ENCODE measurements around the gene ANKDD1A. TPM values are rescaled to one million over a fixed set of nuclear protein-coding genes. Genes with fewer than 3 reads are reported as not detected.

Gene ANKDD1A
- total RNA-seq, 4 donors from 2014 or later: 4.6 to 15.6 (median 8.5) TPM

- 83 to 94% methylated on average over 2 to 3 of the region's 3 CpGs for WGBS, 2 donors (ENCODE audit: low coverage in 1 of 2)
These were observed 42.7 kb downstream of the ANKDD1A start for GRCh38 chr15:64954395-64954794.

DNA sequence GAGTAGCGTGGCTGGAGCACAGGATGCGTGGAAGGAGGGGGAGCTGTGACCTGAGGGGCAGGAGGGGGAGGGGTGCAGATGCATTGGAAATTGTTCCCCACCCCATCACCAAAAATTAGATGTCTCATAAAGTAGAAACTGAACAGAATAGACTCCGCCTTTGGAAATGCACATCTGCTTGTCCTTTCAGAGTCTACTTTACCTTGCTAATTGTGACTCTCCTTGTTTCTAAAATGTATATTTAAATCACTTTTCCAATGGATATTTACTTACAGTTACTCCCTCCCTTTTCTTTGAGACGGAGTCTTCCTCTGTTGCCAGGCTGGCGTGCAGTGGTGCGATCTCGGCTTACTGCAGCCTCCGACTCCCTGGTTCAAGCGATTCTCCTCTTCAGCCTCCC, 47.4 kb downstream of the ANKDD1A start:
- no peaks in the 10 kb centered on the region for H3K4me1 ChIP-seq
- WGBS, 2 donors (ENCODE audit: low coverage in 1 of 2): 92 to 96% methylated on average over 7 to 9 of the region's 9 CpGs
- H3K4me3 ChIP-seq: no peak overlapping the region
- ATAC-seq: no peak
- H3K9me3 ChIP-seq: no peaks in the 10 kb centered on the region
- no peak overlapping the region for H3K27ac ChIP-seq
- no peak for TF ChIP-seq POLR2A (IDR thresholded peaks at IDR 0.05)
- TF ChIP-seq POLR2AphosphoS5 (IDR thresholded peaks at IDR 0.05): no peak
- TF ChIP-seq CTCF (IDR thresholded peaks at IDR 0.05): no peak
- TF ChIP-seq EP300 (IDR thresholded peaks at IDR 0.05): no peak
- no peaks in the 10 kb centered on the region for H3K27me3 ChIP-seq
- H3K36me3 ChIP-seq: peaks cover 4 to 90% of the 10 kb centered on the region in 2 donors

More at GRCh38 chr15:64954395-64954794, 42.7 kb downstream of the ANKDD1A start:
- Histone ChIP-seq H3K36me3 (peaks cover 0 to 51% of the 10 kb centered on the region in 2 donors), H3K9me3 (no peaks in the 10 kb centered on the region), H3K27ac (no peak overlapping the region), H3K4me1 (no peaks in the 10 kb centered on the region), H3K4me3 (no peak overlapping the region), H3K27me3 (no peaks in the 10 kb centered on the region)
- no peak for ATAC-seq
- TF ChIP-seq EP300 (IDR thresholded peaks at IDR 0.05): no peak
- no peak for TF ChIP-seq POLR2AphosphoS5 (IDR thresholded peaks at IDR 0.05)
- no peak for TF ChIP-seq CTCF (IDR thresholded peaks at IDR 0.05)
- no peak for TF ChIP-seq POLR2A (IDR thresholded peaks at IDR 0.05)

- 95% methylated on average over 5 of the region's 6 CpGs; no CpG with 5 or more reads in 1 of the 2 donors for WGBS, 2 donors (ENCODE audit: low coverage in 1 of 2)
- no peak for ATAC-seq
- H3K4me3 ChIP-seq: no peak overlapping the region
- TF ChIP-seq POLR2A (IDR thresholded peaks at IDR 0.05): no peak
- TF ChIP-seq POLR2AphosphoS5 (IDR thresholded peaks at IDR 0.05): no peak
- TF ChIP-seq CTCF (IDR thresholded peaks at IDR 0.05): no peak
- no peak for TF ChIP-seq EP300 (IDR thresholded peaks at IDR 0.05)
- no peaks in the 10 kb centered on the region for H3K9me3 ChIP-seq
- H3K36me3 ChIP-seq: peaks cover 8 to 98% of the 10 kb centered on the region in 2 donors
- H3K27me3 ChIP-seq: no peaks in the 10 kb centered on the region
- no peak overlapping the region for H3K27ac ChIP-seq
- no peaks in the 10 kb centered on the region for H3K4me1 ChIP-seq
These were observed 48.5 kb downstream of the ANKDD1A start for GRCh38 chr15:64960153-64960552.

DNA sequence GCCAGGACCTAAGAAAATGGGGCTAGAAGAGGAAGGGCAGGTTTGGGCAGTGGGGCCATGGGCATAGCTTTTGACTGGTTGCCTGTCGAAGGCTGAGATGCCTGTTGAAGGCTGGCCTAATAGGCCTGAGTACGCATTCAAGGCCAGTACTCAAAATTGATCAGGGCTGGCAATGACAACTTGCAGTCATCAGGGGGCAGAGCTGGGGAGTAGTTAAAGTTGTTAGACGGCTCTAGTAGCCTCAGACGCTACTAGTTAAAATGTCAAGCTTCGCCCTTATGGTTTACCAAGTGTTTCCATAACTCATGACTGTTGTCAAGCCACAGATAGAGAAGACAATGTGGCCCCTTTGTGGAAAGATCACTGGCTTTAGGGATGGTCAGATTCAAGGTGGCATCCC, 49.3 kb downstream of the ANKDD1A start:
- Histone ChIP-seq H3K4me3 (no peak overlapping the region), H3K36me3 (peaks cover 8 to 98% of the 10 kb centered on the region in 2 donors), H3K4me1 (no peaks in the 10 kb centered on the region), H3K9me3 (no peaks in the 10 kb centered on the region), H3K27me3 (no peaks in the 10 kb centered on the region), H3K27ac (no peak overlapping the region)
- no peak for ATAC-seq
- TF ChIP-seq CTCF (IDR thresholded peaks at IDR 0.05) (no peak), POLR2AphosphoS5 (IDR thresholded peaks at IDR 0.05) (no peak), POLR2A (IDR thresholded peaks at IDR 0.05) (no peak), EP300 (IDR thresholded peaks at IDR 0.05) (no peak)
- WGBS, 2 donors (ENCODE audit: low coverage in 1 of 2): 91 to 100% methylated on average over 3 to 5 of the region's 5 CpGs

DNA sequence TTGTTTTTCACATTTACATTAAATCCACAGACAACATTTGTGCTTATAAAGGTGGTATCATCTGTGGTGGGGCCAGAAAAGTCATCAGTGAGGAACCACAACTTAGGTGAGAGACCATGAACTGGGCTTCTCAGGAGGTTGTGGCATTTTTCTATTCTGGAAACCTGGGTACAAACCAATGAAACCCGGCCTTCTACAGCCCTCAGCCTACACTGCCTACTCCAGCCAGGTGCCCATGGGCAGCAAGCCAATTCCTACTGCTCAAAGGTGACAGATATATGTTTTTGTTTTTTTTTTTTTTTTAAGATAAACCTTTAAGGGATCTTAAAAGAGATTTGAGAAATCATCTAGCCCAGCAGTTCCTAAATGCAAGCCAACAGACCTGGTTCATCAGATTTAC, 57.7 kb downstream of the ANKDD1A start:
- TF ChIP-seq POLR2AphosphoS5 (IDR thresholded peaks at IDR 0.05): no peak
- no peak for TF ChIP-seq EP300 (IDR thresholded peaks at IDR 0.05)
- no peak for TF ChIP-seq CTCF (IDR thresholded peaks at IDR 0.05)
- no peak for TF ChIP-seq POLR2A (IDR thresholded peaks at IDR 0.05)
- 88 to 100% methylated on average over 1 of the region's 1 CpG for WGBS, 2 donors (ENCODE audit: low coverage in 1 of 2)

More for the DNA sequence above, 57.7 kb downstream of the ANKDD1A start:
- ATAC-seq: no peak
- peaks cover 3 to 99% of the 10 kb centered on the region in 2 donors for H3K36me3 ChIP-seq
- H3K27me3 ChIP-seq: no peaks in the 10 kb centered on the region
- H3K4me1 ChIP-seq: no peaks in the 10 kb centered on the region
- no peak overlapping the region for H3K4me3 ChIP-seq
- H3K27ac ChIP-seq: no peak overlapping the region
- H3K9me3 ChIP-seq: no peaks in the 10 kb centered on the region
